ENCODE data around the gene ATP6V1G1.

ATP6V1G1 gene

GRCh38 chr9:114583371-114584155, 4.0 kb upstream of the ATP6V1G1 start:
- Histone ChIP-seq H3K9me3 (ENCODE audit: insufficient read depth, low read length) (no peaks in the 10 kb centered on the region), H3K27ac (ENCODE audit: low read depth, low read length) (no peak overlapping the region), H3K4me2 (ENCODE audit: low read depth, low read length, poor library complexity, severe bottlenecking) (no peak overlapping the region), H2AFZ (ENCODE audit: low read depth, low read length, severe bottlenecking) (no peak overlapping the region), H3K9ac (ENCODE audit: low read length) (no peak overlapping the region), H3F3A (ENCODE audit: insufficient read depth) (no peaks in the 10 kb centered on the region), H3K9me2 (replicated peaks; ENCODE audit: insufficient read depth, low read length) (no peaks in the 10 kb centered on the region), H3K4me3 (ENCODE audit: insufficient read depth, low read length, poor library complexity, severe bottlenecking) (no peak overlapping the region), H4K20me1 (ENCODE audit: low read depth, low read length) (no peaks in the 10 kb centered on the region), H3K36me3 (ENCODE audit: low read length) (no peaks in the 10 kb centered on the region), H3K79me2 (ENCODE audit: insufficient read depth, low read length) (peaks cover 10% of the 10 kb centered on the region), H3K27me3 (ENCODE audit: low read length) (no peaks in the 10 kb centered on the region)
- TF ChIP-seq CTCF (IDR thresholded peaks at IDR 0.05; ENCODE audit: insufficient read depth, low read length, poor library complexity, severe bottlenecking) (no peak), EZH2phosphoT487 (conservative IDR thresholded peaks at IDR 0.05; ENCODE audit: low read length) (no peak)

- Histone ChIP-seq H3K27me3 (ENCODE audit: low read length) (no peaks in the 10 kb centered on the region), H3K4me2 (ENCODE audit: low read depth, low read length, poor library complexity, severe bottlenecking) (peak overlapping the region; percentile 68), H3K36me3 (ENCODE audit: low read length) (peaks cover 6% of the 10 kb centered on the region; the same call in 1 of the 2 replicates), H2AFZ (ENCODE audit: low read depth, low read length, severe bottlenecking) (no peak overlapping the region), H3F3A (ENCODE audit: insufficient read depth) (peaks cover 9% of the 10 kb centered on the region; the same call in 1 of the 2 replicates), H4K20me1 (ENCODE audit: low read depth, low read length) (no peaks in the 10 kb centered on the region), H3K4me3 (ENCODE audit: insufficient read depth, low read length, poor library complexity, severe bottlenecking) (peak overlapping the region; percentile 86), H3K79me2 (ENCODE audit: insufficient read depth, low read length) (peaks cover 56% of the 10 kb centered on the region), H3K9me3 (ENCODE audit: insufficient read depth, low read length) (no peaks in the 10 kb centered on the region), H3K9me2 (replicated peaks; ENCODE audit: insufficient read depth, low read length) (no peaks in the 10 kb centered on the region), H3K9ac (ENCODE audit: low read length) (peak overlapping the region; percentile 84), H3K27ac (ENCODE audit: low read depth, low read length) (peak overlapping the region; percentile 40)
- TF ChIP-seq CTCF (IDR thresholded peaks at IDR 0.05; ENCODE audit: insufficient read depth, low read length, poor library complexity, severe bottlenecking) (no peak), EZH2phosphoT487 (conservative IDR thresholded peaks at IDR 0.05; ENCODE audit: low read length) (no peak)
These were observed 641 bp downstream of the ATP6V1G1 start for GRCh38 chr9:114588210-114588609.

GRCh38 chr9:114588651-114589526, 1.3 kb downstream of the ATP6V1G1 start:
- Histone ChIP-seq H3K27ac (ENCODE audit: low read depth, low read length) (peak overlapping the region; percentile 21; the same call in 1 of the 2 replicates), H3K36me3 (ENCODE audit: low read length) (peaks cover 7% of the 10 kb centered on the region; the same call in 1 of the 2 replicates), H3K27me3 (ENCODE audit: low read length) (no peaks in the 10 kb centered on the region), H4K20me1 (ENCODE audit: low read depth, low read length) (no peaks in the 10 kb centered on the region), H2AFZ (ENCODE audit: low read depth, low read length, severe bottlenecking) (no peak overlapping the region), H3K4me3 (ENCODE audit: insufficient read depth, low read length, poor library complexity, severe bottlenecking) (peak overlapping the region; percentile 86), H3K4me2 (ENCODE audit: low read depth, low read length, poor library complexity, severe bottlenecking) (peak overlapping the region; percentile 68), H3K9ac (ENCODE audit: low read length) (peak overlapping the region; percentile 84), H3K9me2 (replicated peaks; ENCODE audit: insufficient read depth, low read length) (no peaks in the 10 kb centered on the region), H3F3A (ENCODE audit: insufficient read depth) (peaks cover 9% of the 10 kb centered on the region; the same call in 1 of the 2 replicates), H3K79me2 (ENCODE audit: insufficient read depth, low read length) (peaks cover 62% of the 10 kb centered on the region), H3K9me3 (ENCODE audit: insufficient read depth, low read length) (no peaks in the 10 kb centered on the region)
- TF ChIP-seq CTCF (IDR thresholded peaks at IDR 0.05; ENCODE audit: insufficient read depth, low read length, poor library complexity, severe bottlenecking) = no peak
- TF ChIP-seq EZH2phosphoT487 (conservative IDR thresholded peaks at IDR 0.05; ENCODE audit: low read length) = no peak
